SU-DHL-6 (cell line): ENCODE measurements around the gene C15orf62.

Source experiments
- EZH2phosphoT487 ChIP-seq: fragments of 200-600 bp; sonication (generic), shearing (Covaris generic); conservative IDR thresholded peaks from 2 replicates; pipeline ENCODE4 v1.6.1; 2018; ENCODE audit warnings: mild to moderate bottlenecking, antibody characterized with exemption, low read length, moderate library complexity, mixed read lengths
- TF ChIP-seq, protein P1 (sequence below): fragments of 200-600 bp; sonication (generic); IDR thresholded peaks from one replicate; pipeline ENCODE4 v1.5.1; 2017; ENCODE audit warnings: antibody characterized with exemption, mild to moderate bottlenecking, low read length, moderate library complexity; ENCODE audit not compliant: insufficient read depth, poor library complexity, severe bottlenecking

DNA sequence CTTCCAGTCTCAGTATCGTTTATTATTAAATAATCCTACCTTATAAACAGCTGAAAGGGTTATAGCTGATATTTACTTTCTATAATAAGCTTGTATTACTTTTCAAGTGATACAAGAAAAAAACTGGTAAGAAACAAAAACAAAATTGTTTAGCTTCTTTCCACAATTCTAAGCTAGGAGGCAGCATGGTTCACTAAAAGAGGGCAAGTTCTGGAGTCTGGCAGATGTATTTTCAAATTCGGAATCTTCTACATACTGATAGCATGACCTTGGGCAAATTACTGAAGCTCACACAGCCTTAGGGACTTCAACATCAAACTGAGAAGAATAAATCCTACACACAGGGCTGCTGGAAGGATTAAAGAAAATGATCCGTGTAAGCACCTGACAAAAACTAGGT lies 15.4 kb downstream of the C15orf62 start:
- TF ChIP-seq, protein P1, sequence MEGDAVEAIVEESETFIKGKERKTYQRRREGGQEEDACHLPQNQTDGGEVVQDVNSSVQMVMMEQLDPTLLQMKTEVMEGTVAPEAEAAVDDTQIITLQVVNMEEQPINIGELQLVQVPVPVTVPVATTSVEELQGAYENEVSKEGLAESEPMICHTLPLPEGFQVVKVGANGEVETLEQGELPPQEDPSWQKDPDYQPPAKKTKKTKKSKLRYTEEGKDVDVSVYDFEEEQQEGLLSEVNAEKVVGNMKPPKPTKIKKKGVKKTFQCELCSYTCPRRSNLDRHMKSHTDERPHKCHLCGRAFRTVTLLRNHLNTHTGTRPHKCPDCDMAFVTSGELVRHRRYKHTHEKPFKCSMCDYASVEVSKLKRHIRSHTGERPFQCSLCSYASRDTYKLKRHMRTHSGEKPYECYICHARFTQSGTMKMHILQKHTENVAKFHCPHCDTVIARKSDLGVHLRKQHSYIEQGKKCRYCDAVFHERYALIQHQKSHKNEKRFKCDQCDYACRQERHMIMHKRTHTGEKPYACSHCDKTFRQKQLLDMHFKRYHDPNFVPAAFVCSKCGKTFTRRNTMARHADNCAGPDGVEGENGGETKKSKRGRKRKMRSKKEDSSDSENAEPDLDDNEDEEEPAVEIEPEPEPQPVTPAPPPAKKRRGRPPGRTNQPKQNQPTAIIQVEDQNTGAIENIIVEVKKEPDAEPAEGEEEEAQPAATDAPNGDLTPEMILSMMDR: no peak
- no peak for TF ChIP-seq EZH2phosphoT487
